GM23248 (cell line): ENCODE results near the gene CMTM8.

ENCODE experiments used
- EZH2 ChIP-seq: fragments of 200-600 bp; sonication (generic); IDR thresholded peaks from 2 replicates; pipeline ENCODE4 v1.6.1; 2018; ENCODE audit warnings: antibody characterized with exemption, mild to moderate bottlenecking; ENCODE audit not compliant: insufficient read depth, poor library complexity, severe bottlenecking
- EZH2phosphoT487 ChIP-seq: fragments of 200-600 bp; sonication (generic); IDR thresholded peaks from 2 replicates; pipeline ENCODE4 v1.6.1; 2018; ENCODE audit warnings: antibody characterized with exemption, moderate library complexity, mild to moderate bottlenecking, low read depth; ENCODE audit not compliant: insufficient read depth

GRCh38 chr3:32194653-32195052, 43.8 kb upstream of the CMTM8 start:
- TF ChIP-seq EZH2: no peak
- TF ChIP-seq EZH2phosphoT487: no peak
